ENCODE results near the gene MPG.
"Not testable (repeated sequence)": the region's sequence is repeated elsewhere in the genome, so short reads cannot be mapped to it uniquely, and the experiment has no call there.

MPG gene

GRCh38 chr16:118857-119256 lies 40.8 kb downstream of the MPG start:
- DNase-seq, result no peak

GRCh38 chr16:119295-119694 lies 41.3 kb downstream of the MPG start:
- no peak for DNase-seq

- no peak for DNase-seq
These were observed 41.9 kb downstream of the MPG start for GRCh38 chr16:119835-120491.

- no peak for DNase-seq
These were observed 42.7 kb downstream of the MPG start for GRCh38 chr16:120756-121155.

- no peak for DNase-seq
These were observed 44.3 kb downstream of the MPG start for GRCh38 chr16:122361-122760.

- DNase-seq, result not testable (repeated sequence)
These were observed 45.7 kb downstream of the MPG start for GRCh38 chr16:123558-124350.

- no peak for DNase-seq
These were observed 47.0 kb downstream of the MPG start for GRCh38 chr16:125011-125410.

- DNase-seq, result no peak
These were observed 51.0 kb downstream of the MPG start for GRCh38 chr16:129075-129474.

GRCh38 chr16:130533-131173 lies 52.6 kb downstream of the MPG start:
- no peak for DNase-seq

- DNase-seq, result no peak
These were observed 54.1 kb downstream of the MPG start for GRCh38 chr16:132120-132519.

- no peak for DNase-seq
These were observed 55.7 kb downstream of the MPG start for GRCh38 chr16:133716-134115.

Measured in NCI-H2029 treated with DMSO at 0.1 percent for 48 hours (cell line).